Measurements from ENCODE around the gene ATG7. TPM values are rescaled to one million over a fixed set of nuclear protein-coding genes. Genes with fewer than 3 reads are reported as not detected.

Gene ATG7
- total and polyA plus RNA-seq, 4 donors, result 7.4 to 53.8 (median 15.6) TPM

DNA sequence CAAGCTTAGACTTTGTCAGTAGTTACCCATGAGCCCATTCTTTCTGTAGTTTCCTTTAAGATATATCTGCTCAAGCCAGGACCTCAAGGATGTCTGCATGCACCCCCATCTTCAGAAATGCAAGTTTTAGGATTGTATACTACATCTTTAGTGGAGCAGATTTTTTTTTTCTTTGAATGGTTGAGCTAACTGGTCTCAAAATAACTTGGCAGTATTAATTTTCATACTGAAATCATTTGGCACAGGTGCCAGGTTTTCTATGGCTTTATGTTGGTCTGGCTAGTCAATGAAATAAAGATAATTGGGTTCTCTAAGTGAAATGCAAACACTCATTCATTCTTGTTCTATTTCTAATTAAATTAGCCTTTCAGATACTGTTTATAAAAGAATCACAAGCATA, 108.9 kb downstream of the ATG7 start:
- Histone ChIP-seq H3K27ac (ENCODE audit: low read depth in 1 of 2, low read length in 2 of 2) (no peak overlapping the region), H3K9ac (ENCODE audit: low read depth in 1 of 2, low read length in 2 of 2) (no peak overlapping the region), H3K27me3 (ENCODE audit: control insufficient read depth in 4 of 4, insufficient read depth in 4 of 4, low read length in 3 of 4) (no peaks in the 10 kb centered on the region), H3K36me3 (ENCODE audit: control insufficient read depth in 4 of 4, insufficient read depth in 3 of 4, low read depth in 1 of 4, low read length in 3 of 4) (peaks cover 0 to 4% (median 0%) of the 10 kb centered on the region in 4 donors), H3K9me3 (ENCODE audit: control insufficient read depth in 4 of 4, low read length in 3 of 4) (no peaks in the 10 kb centered on the region), H3K4me3 (ENCODE audit: low read depth in 1 of 3, low read length in 3 of 3) (no peak overlapping the region), H3K4me1 (ENCODE audit: control insufficient read depth in 4 of 4, insufficient read depth in 4 of 4, low read length in 3 of 4) (no peaks in the 10 kb centered on the region)
- TF ChIP-seq FOXA2 (IDR thresholded peaks at IDR 0.05), result no peak
- TF ChIP-seq, protein P1, sequence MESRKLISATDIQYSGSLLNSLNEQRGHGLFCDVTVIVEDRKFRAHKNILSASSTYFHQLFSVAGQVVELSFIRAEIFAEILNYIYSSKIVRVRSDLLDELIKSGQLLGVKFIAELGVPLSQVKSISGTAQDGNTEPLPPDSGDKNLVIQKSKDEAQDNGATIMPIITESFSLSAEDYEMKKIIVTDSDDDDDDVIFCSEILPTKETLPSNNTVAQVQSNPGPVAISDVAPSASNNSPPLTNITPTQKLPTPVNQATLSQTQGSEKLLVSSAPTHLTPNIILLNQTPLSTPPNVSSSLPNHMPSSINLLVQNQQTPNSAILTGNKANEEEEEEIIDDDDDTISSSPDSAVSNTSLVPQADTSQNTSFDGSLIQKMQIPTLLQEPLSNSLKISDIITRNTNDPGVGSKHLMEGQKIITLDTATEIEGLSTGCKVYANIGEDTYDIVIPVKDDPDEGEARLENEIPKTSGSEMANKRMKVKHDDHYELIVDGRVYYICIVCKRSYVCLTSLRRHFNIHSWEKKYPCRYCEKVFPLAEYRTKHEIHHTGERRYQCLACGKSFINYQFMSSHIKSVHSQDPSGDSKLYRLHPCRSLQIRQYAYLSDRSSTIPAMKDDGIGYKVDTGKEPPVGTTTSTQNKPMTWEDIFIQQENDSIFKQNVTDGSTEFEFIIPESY (IDR thresholded peaks at IDR 0.05), result no peak
- TF ChIP-seq JUND (IDR thresholded peaks at IDR 0.05), result no peak
- TF ChIP-seq YY1 (IDR thresholded peaks at IDR 0.05), result no peak
- no peak for TF ChIP-seq ATF3 (IDR thresholded peaks at IDR 0.05)
- TF ChIP-seq REST (IDR thresholded peaks at IDR 0.05), result no peak
- TF ChIP-seq EGR1 (IDR thresholded peaks at IDR 0.05; ENCODE audit: low read depth in 2 of 2), result no peak
- DNase-seq (ENCODE audit: low spot score), result no peak

DNA sequence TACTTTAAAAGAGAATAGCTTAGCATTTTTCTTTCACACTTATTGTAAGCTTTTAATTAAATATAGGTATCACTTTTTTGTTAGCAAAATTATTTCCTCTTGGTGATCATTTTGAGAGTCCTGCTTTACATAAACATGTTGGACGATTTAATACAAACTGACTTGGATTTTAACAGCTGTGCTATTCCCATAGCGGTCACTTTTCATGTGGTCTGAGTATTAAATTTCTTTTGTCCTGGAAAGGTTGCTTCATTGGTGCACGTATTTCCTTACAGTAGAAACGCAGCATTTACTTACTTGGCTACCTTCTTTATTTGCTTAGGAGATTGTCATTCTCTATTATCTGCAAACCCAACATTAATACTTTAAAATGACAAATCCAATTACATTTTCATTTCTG, 109.4 kb downstream of the ATG7 start:
- no peak for DNase-seq (ENCODE audit: low spot score)
- Histone ChIP-seq H3K4me3 (ENCODE audit: low read depth in 1 of 3, low read length in 3 of 3) (no peak overlapping the region), H3K4me1 (ENCODE audit: control insufficient read depth in 4 of 4, insufficient read depth in 4 of 4, low read length in 3 of 4) (no peaks in the 10 kb centered on the region), H3K27ac (ENCODE audit: low read depth in 1 of 2, low read length in 2 of 2) (no peak overlapping the region), H3K27me3 (ENCODE audit: control insufficient read depth in 4 of 4, insufficient read depth in 4 of 4, low read length in 3 of 4) (no peaks in the 10 kb centered on the region), H3K36me3 (ENCODE audit: control insufficient read depth in 4 of 4, insufficient read depth in 3 of 4, low read depth in 1 of 4, low read length in 3 of 4) (peaks cover 0 to 4% (median 0%) of the 10 kb centered on the region in 4 donors), H3K9ac (ENCODE audit: low read depth in 1 of 2, low read length in 2 of 2) (no peak overlapping the region), H3K9me3 (ENCODE audit: control insufficient read depth in 4 of 4, low read length in 3 of 4) (no peaks in the 10 kb centered on the region)
- 92% methylated on average over 4 of the region's 4 CpGs for WGBS
- TF ChIP-seq YY1 (IDR thresholded peaks at IDR 0.05) (no peak), FOXA1 (IDR thresholded peaks at IDR 0.05) (no peak), REST (IDR thresholded peaks at IDR 0.05) (no peak), FOXA2 (IDR thresholded peaks at IDR 0.05) (no peak), MAX (IDR thresholded peaks at IDR 0.05) (no peak), SP1 (IDR thresholded peaks at IDR 0.05) (no peak), HNF4G (IDR thresholded peaks at IDR 0.05) (no peak), GABPA (IDR thresholded peaks at IDR 0.05 in 1 of 2, conservative IDR thresholded peaks at IDR 0.05 in 1 of 2) (no peak)
- TF ChIP-seq, protein P2, sequence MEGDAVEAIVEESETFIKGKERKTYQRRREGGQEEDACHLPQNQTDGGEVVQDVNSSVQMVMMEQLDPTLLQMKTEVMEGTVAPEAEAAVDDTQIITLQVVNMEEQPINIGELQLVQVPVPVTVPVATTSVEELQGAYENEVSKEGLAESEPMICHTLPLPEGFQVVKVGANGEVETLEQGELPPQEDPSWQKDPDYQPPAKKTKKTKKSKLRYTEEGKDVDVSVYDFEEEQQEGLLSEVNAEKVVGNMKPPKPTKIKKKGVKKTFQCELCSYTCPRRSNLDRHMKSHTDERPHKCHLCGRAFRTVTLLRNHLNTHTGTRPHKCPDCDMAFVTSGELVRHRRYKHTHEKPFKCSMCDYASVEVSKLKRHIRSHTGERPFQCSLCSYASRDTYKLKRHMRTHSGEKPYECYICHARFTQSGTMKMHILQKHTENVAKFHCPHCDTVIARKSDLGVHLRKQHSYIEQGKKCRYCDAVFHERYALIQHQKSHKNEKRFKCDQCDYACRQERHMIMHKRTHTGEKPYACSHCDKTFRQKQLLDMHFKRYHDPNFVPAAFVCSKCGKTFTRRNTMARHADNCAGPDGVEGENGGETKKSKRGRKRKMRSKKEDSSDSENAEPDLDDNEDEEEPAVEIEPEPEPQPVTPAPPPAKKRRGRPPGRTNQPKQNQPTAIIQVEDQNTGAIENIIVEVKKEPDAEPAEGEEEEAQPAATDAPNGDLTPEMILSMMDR (IDR thresholded peaks at IDR 0.05; ENCODE audit: low read depth, low read length, missing input control), result no peak
